ENCODE data around the gene CAPZA1.

DNA sequence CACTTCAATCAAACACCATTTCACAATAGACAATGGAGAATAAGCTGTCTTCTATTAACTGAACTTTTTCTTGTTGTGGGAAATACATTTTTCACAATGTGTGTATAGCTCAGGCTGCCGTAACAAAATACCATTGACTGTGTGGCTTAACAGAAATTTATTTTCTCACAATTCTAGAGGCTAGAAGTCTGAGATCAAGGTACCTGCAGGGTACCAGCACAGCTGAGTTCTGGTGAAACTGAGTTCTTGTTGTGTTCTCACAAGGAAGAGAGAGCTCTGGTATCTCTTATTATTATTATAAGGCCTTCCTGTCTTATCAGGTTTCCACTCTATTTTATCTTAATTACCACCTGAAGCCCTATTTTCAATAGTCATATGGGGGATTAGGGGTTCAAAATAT is 16.1 kb upstream of the CAPZA1 start:
- TF ChIP-seq, protein P1, sequence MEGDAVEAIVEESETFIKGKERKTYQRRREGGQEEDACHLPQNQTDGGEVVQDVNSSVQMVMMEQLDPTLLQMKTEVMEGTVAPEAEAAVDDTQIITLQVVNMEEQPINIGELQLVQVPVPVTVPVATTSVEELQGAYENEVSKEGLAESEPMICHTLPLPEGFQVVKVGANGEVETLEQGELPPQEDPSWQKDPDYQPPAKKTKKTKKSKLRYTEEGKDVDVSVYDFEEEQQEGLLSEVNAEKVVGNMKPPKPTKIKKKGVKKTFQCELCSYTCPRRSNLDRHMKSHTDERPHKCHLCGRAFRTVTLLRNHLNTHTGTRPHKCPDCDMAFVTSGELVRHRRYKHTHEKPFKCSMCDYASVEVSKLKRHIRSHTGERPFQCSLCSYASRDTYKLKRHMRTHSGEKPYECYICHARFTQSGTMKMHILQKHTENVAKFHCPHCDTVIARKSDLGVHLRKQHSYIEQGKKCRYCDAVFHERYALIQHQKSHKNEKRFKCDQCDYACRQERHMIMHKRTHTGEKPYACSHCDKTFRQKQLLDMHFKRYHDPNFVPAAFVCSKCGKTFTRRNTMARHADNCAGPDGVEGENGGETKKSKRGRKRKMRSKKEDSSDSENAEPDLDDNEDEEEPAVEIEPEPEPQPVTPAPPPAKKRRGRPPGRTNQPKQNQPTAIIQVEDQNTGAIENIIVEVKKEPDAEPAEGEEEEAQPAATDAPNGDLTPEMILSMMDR (IDR thresholded peaks at IDR 0.05), result no peak
- no peak for TF ChIP-seq POLR2A (IDR thresholded peaks at IDR 0.05)
